DMS153 (cell line): ENCODE data around the gene DGCR6.
A peak's percentile ranks its signal among the peaks of the same experiment; 100 is the strongest.
"Not testable (repeated sequence)": the region's sequence is repeated elsewhere in the genome, so short reads cannot be mapped to it uniquely, and the experiment has no call there.

Experiments
- DNase-seq: peaks from one replicate; lab custom pipeline; 2025; lab: John Stamatoyannopoulos, UW

DGCR6 gene

DNA sequence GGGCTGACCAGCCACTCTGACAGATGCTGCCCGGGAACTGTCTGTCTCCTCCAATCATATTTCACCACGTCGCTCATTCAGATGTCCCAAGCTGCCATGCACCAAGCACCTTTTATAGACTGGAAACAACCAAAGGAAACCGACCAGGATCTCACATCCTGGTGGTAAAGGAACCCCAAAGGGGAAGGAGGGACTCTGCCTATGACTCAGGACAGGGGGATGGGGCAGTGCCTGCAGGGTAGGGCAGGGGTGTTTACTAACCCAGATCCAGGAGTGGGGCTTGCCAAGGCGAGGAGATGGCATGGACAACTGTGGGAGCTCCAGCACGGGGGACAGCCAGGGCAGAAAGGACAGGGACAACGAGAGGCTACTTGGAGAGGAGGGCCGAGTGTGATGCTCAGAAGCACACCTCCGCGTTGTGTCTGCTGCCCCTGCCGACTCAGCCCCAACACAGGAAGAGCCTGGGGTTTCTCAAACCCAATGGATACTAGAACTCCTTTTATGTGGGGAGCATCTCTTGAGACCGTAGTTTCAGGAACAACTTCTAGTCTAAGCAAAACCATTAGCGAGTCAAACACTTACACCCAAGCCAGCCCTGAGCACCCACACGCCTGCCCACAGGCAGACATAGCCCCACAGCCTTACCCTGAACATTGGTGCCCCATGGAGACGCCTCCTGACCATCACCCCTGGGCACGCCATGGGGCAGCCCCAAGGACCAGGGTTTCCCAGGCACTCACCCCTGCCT is 26.0 kb downstream of the DGCR6 start:
- DNase-seq: no peak

DNA sequence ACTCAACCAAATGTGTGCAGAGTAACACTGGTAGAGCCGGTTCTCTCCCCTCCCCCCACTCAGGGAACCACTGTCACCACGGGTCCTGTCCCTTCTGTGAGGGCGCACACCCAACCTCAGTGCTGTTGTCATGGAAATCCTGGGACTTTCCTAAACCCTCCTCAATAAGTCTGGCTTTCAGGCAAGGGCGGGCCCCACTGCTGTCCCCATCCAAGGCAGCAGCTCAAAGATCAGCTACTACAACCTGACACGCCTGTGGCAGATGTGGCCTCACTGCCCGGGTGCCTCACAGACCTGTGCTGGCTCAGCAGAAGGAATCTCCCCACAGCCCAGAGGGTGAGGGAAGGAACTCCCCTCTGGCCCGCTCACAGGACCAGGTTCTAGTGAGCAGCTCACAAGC is 27.8 kb downstream of the DGCR6 start:
- no peak for DNase-seq

GRCh38 chr22:18934688-18935087 is 28.6 kb downstream of the DGCR6 start:
- DNase-seq: not testable (repeated sequence)

DNA sequence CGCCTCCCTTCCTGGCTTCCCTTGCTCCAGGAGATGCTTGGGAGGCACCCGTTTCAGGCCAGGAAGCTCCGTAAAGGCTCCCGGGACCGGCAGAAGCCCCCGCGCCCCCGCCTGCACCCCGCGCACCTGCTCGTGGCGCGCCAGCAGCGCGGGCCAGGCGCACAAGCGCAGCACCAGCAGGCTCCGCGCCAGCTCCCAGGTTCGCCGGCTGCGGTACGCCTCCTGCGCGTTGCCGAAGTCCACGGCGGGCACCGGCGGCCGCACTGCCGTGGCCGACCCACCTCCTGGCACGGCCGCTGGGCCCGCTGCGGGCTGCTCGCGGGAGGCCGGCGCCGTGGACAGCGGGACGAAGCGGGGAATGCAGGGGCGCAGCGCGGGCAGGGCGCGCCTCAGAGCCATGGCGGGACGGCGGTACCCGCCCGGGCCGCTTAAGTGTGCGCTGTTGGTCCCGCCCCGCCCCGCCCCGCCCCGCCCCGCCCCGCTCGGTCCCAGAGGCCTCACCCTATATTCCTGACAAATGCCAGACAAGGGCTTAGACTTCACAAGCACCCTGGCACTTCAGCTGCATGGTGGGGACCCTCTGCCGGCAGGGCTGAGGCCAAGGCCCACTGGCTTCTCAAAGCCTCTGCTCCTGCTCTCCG is 29.9 kb downstream of the DGCR6 start, which contains the start of gene PRODH:
Gene PRODH (minus strand): TSS at position 405 of the 641 bp plus-strand sequence. CDS start 6 bp downstream, at position 399.
- DNase-seq: no peak

DNA sequence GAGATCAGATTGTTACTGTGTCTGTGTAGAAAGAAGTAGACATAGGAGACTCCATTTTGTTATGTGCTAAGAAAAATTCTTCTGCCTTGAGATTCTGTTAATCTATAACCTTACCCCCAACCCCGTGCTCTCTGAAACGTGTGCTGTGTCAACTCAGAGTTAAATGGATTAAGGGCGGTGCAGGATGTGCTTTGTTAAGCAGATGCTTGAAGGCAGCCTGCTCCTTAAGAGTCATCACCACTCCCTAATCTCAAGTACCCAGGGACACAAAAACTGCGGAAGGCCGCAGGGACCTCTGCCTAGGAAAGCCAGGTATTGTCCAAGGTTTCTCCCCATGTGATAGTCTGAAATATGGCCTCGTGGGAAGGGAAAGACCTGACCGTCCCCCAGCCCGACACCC is 32.6 kb downstream of the DGCR6 start:
- DNase-seq: not testable (repeated sequence)

DNA sequence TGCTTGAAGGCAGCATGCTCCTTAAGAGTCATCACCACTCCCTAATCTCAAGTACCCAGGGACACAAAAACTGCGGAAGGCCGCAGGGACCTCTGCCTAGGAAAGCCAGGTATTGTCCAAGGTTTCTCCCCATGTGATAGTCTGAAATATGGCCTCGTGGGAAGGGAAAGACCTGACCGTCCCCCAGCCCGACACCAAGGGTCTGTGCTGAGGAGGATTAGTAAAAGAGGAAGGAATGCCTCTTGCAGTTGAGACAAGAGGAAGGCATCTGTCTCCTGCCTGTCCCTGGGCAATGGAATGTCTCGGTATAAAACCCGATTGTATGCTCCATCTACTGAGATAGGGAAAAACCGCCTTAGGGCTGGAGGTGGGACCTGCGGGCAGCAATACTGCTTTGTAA is 41.0 kb downstream of the DGCR6 start:
- DNase-seq: not testable (repeated sequence)

GRCh38 chr22:18947905-18948304 is 41.8 kb downstream of the DGCR6 start:
- no peak for DNase-seq

DNA sequence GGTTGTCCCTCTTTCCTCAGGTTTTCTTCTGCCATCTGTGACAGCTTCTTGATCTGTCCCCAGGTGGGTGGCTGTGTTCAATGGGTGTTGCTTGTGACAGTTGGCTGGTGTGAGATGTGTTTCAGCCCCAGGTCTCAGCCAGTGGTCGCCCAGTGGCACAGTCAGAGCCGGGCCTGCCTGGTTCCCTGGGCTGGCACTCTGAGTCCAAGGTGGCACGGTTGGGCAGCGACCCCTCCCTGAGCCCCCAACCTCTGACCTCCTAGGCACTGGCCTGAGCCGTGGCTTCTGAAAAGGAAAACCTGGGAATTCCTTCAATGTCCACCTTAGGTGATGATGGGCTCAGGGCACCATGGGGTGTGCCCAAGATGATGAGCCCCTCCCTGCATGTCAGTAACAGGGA is 44.0 kb downstream of the DGCR6 start:
- DNase-seq: no peak

GRCh38 chr22:18952022-18952421 is 45.9 kb downstream of the DGCR6 start:
- DNase-seq: no peak

GRCh38 chr22:18953128-18953527 is 47.0 kb downstream of the DGCR6 start:
- DNase-seq: not testable (repeated sequence)

- peak; percentile 8 for DNase-seq
Observed at GRCh38 chr22:18954303-18954989, 48.3 kb downstream of the DGCR6 start.

DNA sequence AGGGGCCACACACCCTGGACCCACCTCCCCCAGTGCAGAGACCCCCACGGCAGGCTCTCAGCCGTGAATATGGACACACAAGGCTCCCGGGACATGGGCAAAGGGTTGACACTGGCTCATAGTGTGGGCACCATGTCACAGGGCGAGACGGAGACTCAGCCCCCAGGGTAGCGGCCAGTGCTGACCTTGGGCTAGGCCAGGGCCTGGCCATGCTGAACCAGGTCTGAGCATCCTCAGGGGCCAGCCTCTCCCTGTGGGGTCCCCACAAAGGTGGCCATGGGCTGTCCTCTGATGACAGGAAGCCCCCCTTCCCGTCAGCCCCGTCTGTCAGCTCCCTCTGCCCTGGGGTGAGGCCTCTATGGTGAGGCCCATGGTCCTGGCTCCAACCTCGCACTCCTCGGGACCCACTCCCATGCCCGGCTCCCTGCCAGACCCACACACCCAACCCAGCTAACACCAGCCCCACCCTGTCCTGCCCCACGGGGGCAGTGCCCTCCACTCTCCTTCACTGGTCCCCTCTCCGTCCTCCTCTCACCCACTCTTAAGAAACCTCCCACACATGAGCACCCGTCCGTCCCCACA is 49.0 kb downstream of the DGCR6 start:
- no peak for DNase-seq

- DNase-seq: no peak
Observed at GRCh38 chr22:18955696-18956095, 49.6 kb downstream of the DGCR6 start.

DNA sequence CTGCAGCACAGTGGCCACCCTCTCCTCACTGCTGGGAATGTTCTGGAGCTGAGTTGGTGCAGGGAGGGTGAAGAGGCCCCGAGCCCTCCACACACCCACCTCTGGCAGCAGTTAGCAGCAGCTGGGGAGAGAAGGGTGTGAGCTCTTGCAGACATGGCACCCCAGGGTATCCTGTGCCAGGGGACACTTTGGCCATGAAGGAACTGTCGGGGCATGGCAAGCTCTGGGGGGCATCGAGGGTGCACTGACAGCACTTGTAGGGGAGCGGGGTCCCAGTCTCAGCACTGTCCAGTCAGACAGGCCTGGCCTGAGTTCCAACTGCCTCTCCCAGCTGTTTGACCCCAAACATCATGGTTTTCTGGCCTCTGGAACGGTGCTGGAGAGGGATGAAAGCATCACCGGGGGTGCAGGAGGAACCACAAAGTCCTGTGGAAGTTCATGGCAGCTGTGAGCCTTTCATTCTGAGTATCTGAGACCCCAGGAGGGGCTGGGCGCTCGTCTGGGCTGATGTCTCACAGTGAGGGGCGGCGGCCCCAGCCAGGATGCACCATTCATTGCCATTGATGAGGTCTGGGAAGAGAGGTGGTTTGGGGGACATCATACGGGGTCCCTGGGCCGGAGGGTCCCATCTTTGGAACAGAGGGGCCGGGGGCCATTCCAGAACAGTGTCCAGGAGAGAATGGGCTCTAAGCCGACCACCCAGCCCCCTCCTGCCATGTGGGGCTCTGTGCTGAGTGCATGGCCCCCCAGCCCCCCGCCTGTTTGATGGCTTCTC is 50.2 kb downstream of the DGCR6 start:
- DNase-seq: not testable (repeated sequence)

DNA sequence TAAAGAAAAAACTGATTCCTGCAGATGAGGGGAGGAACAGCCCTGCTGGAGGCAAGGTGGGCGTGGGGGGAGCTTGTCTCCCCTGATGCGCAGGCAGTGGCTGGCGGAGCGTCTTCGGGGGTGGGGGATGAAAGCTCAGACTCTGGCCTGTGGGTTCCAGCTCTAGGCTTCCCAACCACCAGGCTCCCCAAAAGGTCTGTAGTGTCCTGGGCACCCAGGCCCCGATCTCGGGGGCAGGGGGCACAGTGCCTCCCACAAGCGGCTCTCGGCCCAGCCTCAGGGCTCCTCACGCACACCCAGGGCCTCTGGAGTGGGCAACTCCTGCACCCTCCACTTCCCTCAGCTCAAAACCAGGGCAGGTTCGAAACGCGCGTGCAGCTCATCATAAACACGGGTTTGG is 50.8 kb downstream of the DGCR6 start:
- not testable (repeated sequence) for DNase-seq

GRCh38 chr22:18957621-18958320 is 51.7 kb downstream of the DGCR6 start:
- DNase-seq: not testable (repeated sequence)

GRCh38 chr22:18958321-18958705 is 52.2 kb downstream of the DGCR6 start:
- DNase-seq: not testable (repeated sequence)

DNA sequence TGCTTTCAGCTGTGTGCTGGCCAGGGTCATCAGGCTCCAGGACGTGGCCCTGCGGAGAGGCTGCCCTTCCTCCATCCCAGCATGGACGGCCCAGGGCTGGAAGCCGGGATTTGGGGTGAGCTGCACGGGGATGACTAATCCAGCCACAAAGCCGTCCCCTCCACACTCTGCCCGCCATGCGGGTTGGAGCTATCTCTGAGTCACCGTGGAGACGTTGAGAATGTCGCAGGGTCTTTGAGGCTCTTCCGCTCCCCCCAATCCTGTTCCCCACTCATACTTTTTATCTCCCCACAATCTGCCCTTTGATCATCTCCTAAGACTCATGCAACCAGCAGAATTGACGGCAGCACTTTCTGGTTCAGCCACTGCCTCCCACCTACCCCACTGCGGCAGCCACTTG is 52.6 kb downstream of the DGCR6 start:
- not testable (repeated sequence) for DNase-seq

DNA sequence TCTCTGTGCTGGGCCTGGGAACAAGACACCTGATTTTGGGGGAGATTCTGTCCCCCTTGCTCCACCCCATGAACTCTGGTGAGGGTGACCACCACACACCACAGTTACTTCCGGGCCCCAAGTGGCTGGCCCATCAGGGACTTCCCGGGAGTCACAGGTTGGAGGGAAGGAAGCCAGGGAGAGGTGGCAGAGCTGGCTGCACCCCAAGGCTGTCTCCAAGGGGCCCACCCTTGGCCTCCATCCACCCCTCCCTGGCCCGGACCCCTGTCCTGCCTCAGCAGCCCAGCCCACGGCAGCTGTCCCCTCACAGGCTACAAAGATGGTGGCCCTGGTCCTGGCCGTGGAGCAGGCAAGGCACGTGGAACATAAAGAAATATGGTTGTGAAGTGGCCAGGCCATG is 53.1 kb downstream of the DGCR6 start:
- not testable (repeated sequence) for DNase-seq

DNA sequence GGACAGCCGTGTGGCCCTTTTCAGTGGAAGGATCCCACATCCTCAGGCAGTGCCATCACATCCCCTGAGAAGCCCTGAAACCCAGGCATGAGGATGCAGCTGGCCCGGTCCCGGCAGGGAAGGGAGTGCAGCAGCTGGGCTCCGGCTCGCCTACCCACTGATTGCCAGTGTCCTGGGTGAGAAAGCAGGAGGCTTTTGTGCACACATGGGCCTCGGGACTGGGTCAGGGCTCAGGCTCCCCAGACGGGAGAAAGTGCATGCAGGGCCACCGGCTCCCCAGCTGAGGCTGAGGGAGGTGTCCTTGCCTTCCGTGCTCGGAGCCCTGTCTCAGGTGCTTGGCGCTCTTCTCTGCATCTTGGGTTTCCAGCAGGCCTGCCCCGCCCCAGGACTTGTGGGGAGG is 53.6 kb downstream of the DGCR6 start:
- not testable (repeated sequence) for DNase-seq

DNA sequence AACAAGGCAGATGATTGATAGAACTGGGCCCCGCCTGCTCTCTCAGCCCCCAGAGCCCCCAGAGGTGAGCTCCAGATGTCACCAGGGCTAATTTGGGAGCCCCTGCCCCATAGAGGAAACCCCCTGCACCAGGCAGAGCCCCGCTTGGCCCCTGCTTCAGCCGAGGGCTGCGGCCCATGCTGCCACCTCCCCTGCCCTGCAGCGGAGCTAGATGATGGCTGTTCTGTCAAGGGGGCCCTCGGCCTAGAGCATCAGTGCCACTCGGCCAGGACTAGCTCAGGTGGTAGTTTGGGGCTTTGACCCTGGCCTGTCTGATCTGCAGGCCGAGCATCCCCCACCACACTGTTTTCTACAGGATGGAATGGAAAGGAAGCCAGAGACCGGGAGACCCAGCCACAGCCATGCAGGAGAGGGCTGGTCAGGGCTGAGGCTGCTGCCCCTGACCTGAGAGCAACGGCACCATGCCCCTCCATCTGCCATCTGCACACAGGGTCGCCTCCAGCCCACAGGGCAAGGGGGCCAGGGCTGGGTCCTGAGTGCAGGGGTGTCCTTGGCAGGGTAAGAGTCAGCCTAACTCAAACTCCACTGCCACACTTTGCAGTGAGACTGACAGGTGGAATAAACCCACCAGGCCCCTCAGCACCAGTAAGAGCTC is 54.2 kb downstream of the DGCR6 start:
- DNase-seq: not testable (repeated sequence)
